Lower leg skin (tissue), 4 donors: ENCODE measurements around the gene LMNTD1. TPM values are rescaled to one million over a fixed set of nuclear protein-coding genes. Genes with fewer than 3 reads are reported as not detected.

ENCODE experiments used
- DNase-seq, 2 donors: peaks; one replicate each; pipeline ENCODE4 v3.0.0-alpha.2; 2019; ENCODE audit warnings: low spot score in 2 of 2
- H3K4me3 ChIP-seq: fragments of 200-600 bp; sonication (generic); 2 replicates; pipeline ENCODE4 v1.5.1; 2017; ENCODE audit warnings: mild to moderate bottlenecking, low read depth; ENCODE audit not compliant: poor library complexity, severe bottlenecking
- CTCF ChIP-seq, 3 donors: fragments of 450-650 bp; IDR thresholded peaks; one replicate each; pipeline ENCODE4 v1.5.1; 2016; ENCODE audit warnings: antibody characterized with exemption in 3 of 3, mild to moderate bottlenecking in 3 of 3, moderate library complexity in 2 of 3
- POLR2A ChIP-seq, 2 donors: fragments of 450-650 bp; IDR thresholded peaks; one replicate each; pipeline ENCODE4 v1.6.1; 2016 to 2017; ENCODE audit warnings: antibody characterized with exemption in 2 of 2, mild to moderate bottlenecking in 1 of 2, moderate library complexity in 1 of 2
- WGBS, 2 donors: methylation state at CpG; one replicate each; pipeline ENCODE4 v1.1.5; 2018; 5-methylcytosine and 5-hydroxymethylcytosine counted together
- intact Hi-C: fragments of 100-400 bp; cut with DNase I; formaldehyde crosslinking; loops from one replicate; pipeline ENCODE4 v1.15.0; 2023; ENCODE audit warnings: low total_unique reads
- total RNA-seq, 4 donors: library from RNA; depleted of rRNA; stranded (reverse); fragments of >200 nt; gene quantifications; one replicate each; pipeline ENCODE4 v1.1.0, GENCODE V29; 2016

LMNTD1 gene
- total RNA-seq, 4 donors from 2014 or later = not detected

GRCh38 chr12:25463521-25463920, 89.6 kb downstream of the LMNTD1 start:
- DNase-seq = no peak
- WGBS, 2 donors = 92 to 93% methylated on average over 8 of the region's 8 CpGs
- no peak for TF ChIP-seq POLR2A (IDR thresholded peaks at IDR 0.05)
- TF ChIP-seq CTCF (IDR thresholded peaks at IDR 0.05) = no peak
- intact Hi-C loops = no loop called here
- no peak overlapping the region for H3K4me3 ChIP-seq

- H3K4me3 ChIP-seq = no peak overlapping the region
- TF ChIP-seq POLR2A (IDR thresholded peaks at IDR 0.05) (no peak), CTCF (IDR thresholded peaks at IDR 0.05) (no peak)
- intact Hi-C loops = no loop called here
- WGBS, 2 donors = 81 to 88% methylated on average over 4 of the region's 4 CpGs
- no peak for DNase-seq
Measured at GRCh38 chr12:25463005-25463404, 90.1 kb downstream of the LMNTD1 start.

- 89 to 95% methylated on average over 13 of the region's 13 CpGs for WGBS, 2 donors
- no peak overlapping the region for H3K4me3 ChIP-seq
- intact Hi-C loops = no loop called here
- DNase-seq = no peak
- TF ChIP-seq POLR2A (IDR thresholded peaks at IDR 0.05) (no peak), CTCF (IDR thresholded peaks at IDR 0.05) (no peak)
Measured at GRCh38 chr12:25459541-25459951, 93.5 kb downstream of the LMNTD1 start.

GRCh38 chr12:25458047-25458552, 95.0 kb downstream of the LMNTD1 start:
- H3K4me3 ChIP-seq = no peak overlapping the region
- intact Hi-C loops = no loop called here
- WGBS, 2 donors = 7 to 12% methylated on average over 6 of the region's 6 CpGs
- TF ChIP-seq CTCF (IDR thresholded peaks at IDR 0.05) = no peak
- DNase-seq = peak in 1 of 2 donors; percentile 64

GRCh38 chr12:25456474-25456873, 96.6 kb downstream of the LMNTD1 start:
- TF ChIP-seq CTCF (IDR thresholded peaks at IDR 0.05) (no peak), POLR2A (IDR thresholded peaks at IDR 0.05) (no peak)
- H3K4me3 ChIP-seq = no peak overlapping the region
- intact Hi-C loops = no loop called here
- WGBS, 2 donors = 95 to 98% methylated on average over 4 of the region's 4 CpGs
- no peak for DNase-seq

- TF ChIP-seq POLR2A (IDR thresholded peaks at IDR 0.05) (no peak), CTCF (IDR thresholded peaks at IDR 0.05) (no peak)
- no peak for DNase-seq
- H3K4me3 ChIP-seq = no peak overlapping the region
- WGBS, 2 donors = 61 to 70% methylated on average over 2 of the region's 2 CpGs
- intact Hi-C loops = no loop called here
Measured at GRCh38 chr12:25455696-25456095, 97.4 kb downstream of the LMNTD1 start.
